Measurements from ENCODE around the gene TTC8. TPM values are rescaled to one million over a fixed set of nuclear protein-coding genes. Genes with fewer than 3 reads are reported as not detected.

The TTC8 gene
- total RNA-seq, 2 donors from 2014 or later, result 20.8 to 34.1 TPM

DNA sequence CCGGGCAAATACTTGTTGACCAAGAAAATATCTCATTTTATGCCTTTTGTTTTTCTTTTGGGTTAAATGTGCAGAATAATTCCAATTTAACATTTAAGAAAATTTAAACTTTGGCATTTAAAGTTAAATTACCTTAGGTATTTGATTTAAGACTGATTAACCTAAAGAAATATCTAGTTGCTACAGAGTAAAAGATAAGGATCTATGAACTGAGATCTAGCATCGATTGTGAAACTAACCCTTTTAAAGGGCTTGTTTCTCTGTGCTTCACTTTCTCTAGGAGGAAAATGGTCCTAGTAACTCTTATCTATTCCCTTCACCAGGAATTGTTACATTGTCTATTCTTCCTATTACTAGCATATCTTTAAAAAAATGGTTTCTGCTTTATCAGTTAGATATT, 2.6 kb upstream of the TTC8 start:
- Histone ChIP-seq H3K4me1 (ENCODE audit: control insufficient read depth in 1 of 2, low read depth in 2 of 2) (peaks cover 4 to 8% of the 10 kb centered on the region in 2 donors), H3K27ac (no peak overlapping the region), H3K36me3 (no peaks in the 10 kb centered on the region), H3K4me3 (no peak overlapping the region), H3K27me3 (replicated peaks; ENCODE audit: insufficient read depth) (no peaks in the 10 kb centered on the region), H3K9me3 (no peaks in the 10 kb centered on the region)
- DNase-seq (ENCODE audit: low spot score), result no peak
- no peak for ATAC-seq (ENCODE audit: insufficient number of reproducible peaks, low FRiP score, low read depth)
- TF ChIP-seq CTCF (IDR thresholded peaks at IDR 0.05), result no peak

DNA sequence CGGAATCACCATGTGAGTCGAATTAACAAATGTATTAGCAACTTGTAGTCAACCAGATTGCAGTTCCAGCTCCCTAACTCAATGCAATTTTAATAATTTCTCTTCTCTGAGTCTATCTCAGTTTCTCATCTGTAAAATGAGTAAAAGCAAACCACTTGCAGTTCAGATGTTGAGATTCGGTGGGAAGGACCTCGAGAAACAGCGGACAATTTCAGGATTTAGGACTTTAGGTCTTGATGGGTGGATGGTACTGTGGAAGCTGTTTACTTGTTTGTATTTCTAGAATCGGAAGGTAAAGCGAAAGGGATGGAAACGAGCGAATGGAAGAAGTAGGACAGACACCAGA, 510 bp upstream of the TTC8 start:
- TF ChIP-seq CTCF (IDR thresholded peaks at IDR 0.05), result no peak
- no peak for ATAC-seq (ENCODE audit: insufficient number of reproducible peaks, low FRiP score, low read depth)
- Histone ChIP-seq H3K4me3 (peak overlapping the region; percentile 83), H3K9me3 (no peaks in the 10 kb centered on the region), H3K4me1 (ENCODE audit: control insufficient read depth in 1 of 2, low read depth in 2 of 2) (peaks cover 4 to 18% of the 10 kb centered on the region in 2 donors), H3K27ac (peak overlapping the region; percentile 59 to 84), H3K27me3 (replicated peaks; ENCODE audit: insufficient read depth) (no peaks in the 10 kb centered on the region), H3K36me3 (no peaks in the 10 kb centered on the region)
- no peak for DNase-seq (ENCODE audit: low spot score)

- no peak for DNase-seq (ENCODE audit: low spot score)
- Histone ChIP-seq H3K4me3 (peak overlapping the region; percentile 83), H3K36me3 (no peaks in the 10 kb centered on the region), H3K27me3 (replicated peaks; ENCODE audit: insufficient read depth) (no peaks in the 10 kb centered on the region), H3K27ac (peak overlapping the region; percentile 59 to 84), H3K9me3 (no peaks in the 10 kb centered on the region), H3K4me1 (ENCODE audit: control insufficient read depth in 1 of 2, low read depth in 2 of 2) (peaks cover 4 to 18% of the 10 kb centered on the region in 2 donors)
- ATAC-seq (ENCODE audit: insufficient number of reproducible peaks, low FRiP score, low read depth), result no peak
- TF ChIP-seq CTCF (IDR thresholded peaks at IDR 0.05), result no peak
Measured at GRCh38 chr14:88825078-88825458, 617 bp downstream of the TTC8 start.

GRCh38 chr14:88825503-88825902, 1.1 kb downstream of the TTC8 start:
- Histone ChIP-seq H3K4me1 (ENCODE audit: control insufficient read depth in 1 of 2, low read depth in 2 of 2) (peaks cover 4 to 18% of the 10 kb centered on the region in 2 donors), H3K27me3 (replicated peaks; ENCODE audit: insufficient read depth) (no peaks in the 10 kb centered on the region), H3K4me3 (peak overlapping the region; percentile 83), H3K27ac (peak overlapping the region in 1 of 2 donors; percentile 59), H3K36me3 (no peaks in the 10 kb centered on the region), H3K9me3 (no peaks in the 10 kb centered on the region)
- no peak for DNase-seq (ENCODE audit: low spot score)
- ATAC-seq (ENCODE audit: insufficient number of reproducible peaks, low FRiP score, low read depth), result no peak
- no peak for TF ChIP-seq CTCF (IDR thresholded peaks at IDR 0.05)

GRCh38 chr14:88829188-88829587, 4.7 kb downstream of the TTC8 start:
- H3K27ac ChIP-seq, result no peak overlapping the region
- H3K36me3 ChIP-seq, result no peaks in the 10 kb centered on the region
- H3K27me3 ChIP-seq (replicated peaks; ENCODE audit: insufficient read depth), result no peaks in the 10 kb centered on the region
- H3K9me3 ChIP-seq, result no peaks in the 10 kb centered on the region
- no peak for TF ChIP-seq CTCF (IDR thresholded peaks at IDR 0.05)
- ATAC-seq (ENCODE audit: insufficient number of reproducible peaks, low FRiP score, low read depth), result no peak
- no peak for DNase-seq (ENCODE audit: low spot score)
- peaks cover 12 to 49% of the 10 kb centered on the region in 2 donors for H3K4me1 ChIP-seq (ENCODE audit: control insufficient read depth in 1 of 2, low read depth in 2 of 2)
- no peak overlapping the region for H3K4me3 ChIP-seq
